ENCODE measurements around the gene HDLBP. TPM values are rescaled to one million over a fixed set of nuclear protein-coding genes. Genes with fewer than 3 reads are reported as not detected.
A peak's percentile ranks its signal among the peaks of the same experiment; 100 is the strongest.

The HDLBP gene
- total and polyA plus RNA-seq, 2 of the 4 experiments (the other 2 are of a cell fraction), result 648 to 1,165 TPM

GRCh38 chr2:241354668-241355658, 39.5 kb upstream of the HDLBP start:
- H2AFZ ChIP-seq (replicated peaks; ENCODE audit: low read length, poor library complexity), result peak overlapping the region; percentile 80
- in situ Hi-C loops (cut with MboI; ENCODE audit: low sequenced_read_pairs), result no loop called here

More at GRCh38 chr2:241354668-241355658, 39.5 kb upstream of the HDLBP start:
- Histone ChIP-seq H2AK9ac (replicated peaks; ENCODE audit: low read depth, low read length, poor library complexity) (peak overlapping the region; percentile 91), H4K5ac (ENCODE audit: low read depth, low read length) (peak overlapping the region; percentile 42; the same call in 1 of the 2 replicates), H4K8ac (ENCODE audit: low read depth in 2 of 2, low read length in 2 of 2) (peak overlapping the region in 1 of 2 experiments; percentile 67; a peak in 1 of 4 replicates), H3K9ac (ENCODE audit: low read depth, low read length) (no peak overlapping the region), H3K56ac (ENCODE audit: extremely low read depth, insufficient read depth, low read length) (no peak overlapping the region), H2BK5ac (ENCODE audit: low read depth, low read length, poor library complexity, severe bottlenecking) (peak overlapping the region; percentile 20), H2BK120ac (ENCODE audit: low read depth, low read length) (no peak overlapping the region), H3K27me3 (ENCODE audit: control insufficient read depth, insufficient read depth, low read length) (no peaks in the 10 kb centered on the region), H3K4ac (ENCODE audit: low read depth, low read length) (peak overlapping the region; percentile 78), H3K4me2 (ENCODE audit: low read depth, low read length) (peak overlapping the region; percentile 57), H3K79me1 (ENCODE audit: low read depth in 1 of 2, low read length in 2 of 2) (peaks cover 19 to 58% of the 10 kb centered on the region in 2 experiments), H3K9me3 (ENCODE audit: control insufficient read depth, insufficient read depth, low read length) (no peaks in the 10 kb centered on the region), H3K18ac (ENCODE audit: low read depth, low read length) (no peak overlapping the region), H4K20me1 (ENCODE audit: insufficient read depth, low read length) (peaks cover 49% of the 10 kb centered on the region), H3K23ac (ENCODE audit: low read depth, low read length) (no peak overlapping the region), H3K36me3 (ENCODE audit: control insufficient read depth, insufficient read depth, low read length) (peaks cover 33% of the 10 kb centered on the region), H3K14ac (replicated peaks; ENCODE audit: low read depth, low read length) (no peak overlapping the region), H4K91ac (ENCODE audit: insufficient read depth, low read depth, low read length) (peak overlapping the region; percentile 41; the same call in 1 of the 2 replicates), H2BK15ac (ENCODE audit: low read depth, low read length) (no peak overlapping the region), H3K27ac (ENCODE audit: insufficient read depth, low read length) (peak overlapping the region; percentile 32; the same call in 1 of the 2 replicates), H3K9me1 (ENCODE audit: insufficient read depth, low read length) (peaks cover 18% of the 10 kb centered on the region), H2AK5ac (ENCODE audit: low read depth, low read length) (peak overlapping the region; percentile 90), H3K4me3 (ENCODE audit: insufficient read depth, low read depth, low read length) (0 out of 2 replicates have a peak overlapping the region, but pooled peaks have one; percentile 27), H2BK20ac (ENCODE audit: low read depth, low read length) (no peak overlapping the region), H3K4me1 (ENCODE audit: control insufficient read depth, insufficient read depth, low read length) (peaks cover 8% of the 10 kb centered on the region)
- peak; percentile 51 for DNase-seq
- WGBS, 2 experiments (ENCODE audit: extremely low coverage in 2 of 2, insufficient read length in 1 of 2), result 50% methylated on average over 14 of the region's 40 CpGs; no CpG with 5 or more reads in 1 of the 2 experiments
- TF ChIP-seq BHLHE40 (IDR thresholded peaks at IDR 0.05; ENCODE audit: low read depth, low read length), result no peak
- no peak for TF ChIP-seq RCOR1 (IDR thresholded peaks at IDR 0.05; ENCODE audit: insufficient replicate concordance, low read length)
- TF ChIP-seq, protein P1, sequence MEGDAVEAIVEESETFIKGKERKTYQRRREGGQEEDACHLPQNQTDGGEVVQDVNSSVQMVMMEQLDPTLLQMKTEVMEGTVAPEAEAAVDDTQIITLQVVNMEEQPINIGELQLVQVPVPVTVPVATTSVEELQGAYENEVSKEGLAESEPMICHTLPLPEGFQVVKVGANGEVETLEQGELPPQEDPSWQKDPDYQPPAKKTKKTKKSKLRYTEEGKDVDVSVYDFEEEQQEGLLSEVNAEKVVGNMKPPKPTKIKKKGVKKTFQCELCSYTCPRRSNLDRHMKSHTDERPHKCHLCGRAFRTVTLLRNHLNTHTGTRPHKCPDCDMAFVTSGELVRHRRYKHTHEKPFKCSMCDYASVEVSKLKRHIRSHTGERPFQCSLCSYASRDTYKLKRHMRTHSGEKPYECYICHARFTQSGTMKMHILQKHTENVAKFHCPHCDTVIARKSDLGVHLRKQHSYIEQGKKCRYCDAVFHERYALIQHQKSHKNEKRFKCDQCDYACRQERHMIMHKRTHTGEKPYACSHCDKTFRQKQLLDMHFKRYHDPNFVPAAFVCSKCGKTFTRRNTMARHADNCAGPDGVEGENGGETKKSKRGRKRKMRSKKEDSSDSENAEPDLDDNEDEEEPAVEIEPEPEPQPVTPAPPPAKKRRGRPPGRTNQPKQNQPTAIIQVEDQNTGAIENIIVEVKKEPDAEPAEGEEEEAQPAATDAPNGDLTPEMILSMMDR (conservative IDR thresholded peaks at IDR 0.05; ENCODE audit: low read depth, low read length), result no peak
- no peak for TF ChIP-seq POLR2A (IDR thresholded peaks at IDR 0.05; ENCODE audit: low read depth, low read length)
- TF ChIP-seq RAD21 (IDR thresholded peaks at IDR 0.05; ENCODE audit: low read length), result no peak
- no peak for TF ChIP-seq SMC3 (IDR thresholded peaks at IDR 0.05; ENCODE audit: low read depth, low read length)
- no peak for TF ChIP-seq MAZ (IDR thresholded peaks at IDR 0.05; ENCODE audit: borderline replicate concordance, low read depth, low read length)
- TF ChIP-seq CEBPB (IDR thresholded peaks at IDR 0.05; ENCODE audit: low read depth, low read length), result no peak
- no peak for TF ChIP-seq RFX5 (IDR thresholded peaks at IDR 0.05; ENCODE audit: low read depth, low read length)
- no peak for TF ChIP-seq MAFK (IDR thresholded peaks at IDR 0.05; ENCODE audit: low read depth, low read length)
- TF ChIP-seq, protein P2, sequence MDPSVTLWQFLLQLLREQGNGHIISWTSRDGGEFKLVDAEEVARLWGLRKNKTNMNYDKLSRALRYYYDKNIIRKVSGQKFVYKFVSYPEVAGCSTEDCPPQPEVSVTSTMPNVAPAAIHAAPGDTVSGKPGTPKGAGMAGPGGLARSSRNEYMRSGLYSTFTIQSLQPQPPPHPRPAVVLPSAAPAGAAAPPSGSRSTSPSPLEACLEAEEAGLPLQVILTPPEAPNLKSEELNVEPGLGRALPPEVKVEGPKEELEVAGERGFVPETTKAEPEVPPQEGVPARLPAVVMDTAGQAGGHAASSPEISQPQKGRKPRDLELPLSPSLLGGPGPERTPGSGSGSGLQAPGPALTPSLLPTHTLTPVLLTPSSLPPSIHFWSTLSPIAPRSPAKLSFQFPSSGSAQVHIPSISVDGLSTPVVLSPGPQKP (IDR thresholded peaks at IDR 0.05; ENCODE audit: borderline replicate concordance, low read depth, low read length), result no peak
- no peak for TF ChIP-seq FOS (IDR thresholded peaks at IDR 0.05; ENCODE audit: low read depth, low read length)
- TF ChIP-seq USF2 (IDR thresholded peaks at IDR 0.05; ENCODE audit: low read depth, low read length), result no peak
- BruUV-seq (replicated peaks), result no TSS peak
- dilution Hi-C loops (cut with HindIII; ENCODE audit: low sequenced_read_pairs, unreplicated experiment) (no loop called here), intact Hi-C loops (cut with micrococcal nuclease) (loop anchor here (5.0 kb wide), 4 partner anchors 98 to 302 kb away; partner anchors contain the start of genes ATG4B, BOK and THAP4)
- ChIA-PET POLR2A (ENCODE audit: unreplicated experiment) (no interaction called here), CTCF (no interaction called here)
- ATAC-seq (ENCODE audit: low read depth), result peak; percentile 9
